ENCODE results near the gene EXOC4.

- TF ChIP-seq POLR2AphosphoS5 (IDR thresholded peaks at IDR 0.05), result no peak
- no peak for TF ChIP-seq POLR2A (IDR thresholded peaks at IDR 0.05)
These were observed 29.2 kb downstream of the EXOC4 start for GRCh38 chr7:133282094-133282493.
